ENCODE data around the gene FUT1.

DNA sequence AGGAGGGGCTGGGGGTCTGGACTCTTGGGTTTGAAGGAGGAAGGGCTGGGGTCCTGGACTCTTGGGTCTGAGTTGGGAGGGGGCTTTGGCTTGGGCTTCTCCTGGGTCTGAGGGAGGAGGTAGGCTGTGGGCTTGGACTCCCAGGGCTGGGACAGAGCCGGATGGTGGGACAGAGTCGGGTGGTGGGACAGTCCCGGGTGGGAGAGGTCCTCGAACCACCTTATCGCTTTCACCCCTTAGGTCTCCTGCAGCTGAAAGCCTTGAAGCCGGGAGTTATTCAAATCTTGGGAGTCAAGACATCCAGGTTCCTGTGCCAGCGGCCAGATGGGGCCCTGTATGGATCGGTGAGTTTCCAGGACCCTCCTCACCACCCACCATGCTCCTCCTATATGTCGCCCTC is 4.2 kb upstream of the FUT1 start:
- TF ChIP-seq CTCF (conservative IDR thresholded peaks at IDR 0.05; ENCODE audit: low read length): no peak
- no peak for TF ChIP-seq EZH2phosphoT487 (IDR thresholded peaks at IDR 0.05; ENCODE audit: borderline replicate concordance)

Data from Loucy (cell line).